Neutrophil (primary cell): ENCODE results near the gene RFK.

ENCODE experiments used
- H3K27ac ChIP-seq: fragments of 200-600 bp; sonication (generic); 2 replicates; pipeline ENCODE4 v1.5.1; 2016; ENCODE audit warnings: mild to moderate bottlenecking, moderate library complexity
- H3K27me3 ChIP-seq: fragments of 200-600 bp; sonication (generic); 2 replicates; pipeline ENCODE4 v1.6.0; 2016; ENCODE audit warnings: mild to moderate bottlenecking
- H3K36me3 ChIP-seq: fragments of 200-600 bp; sonication (generic); 2 replicates; pipeline ENCODE4 v1.5.1; 2017
- H3K4me1 ChIP-seq, 2 experiments: fragments of 200-600 bp in 1 of 2; sonication (generic) in 1 of 2; 1 replicate in 1 of 2; 2 replicates in 1 of 2; pipeline versions ENCODE4 v1.5.1 to v1.6.1; 2013 to 2016; ENCODE audit warnings: low read depth in 1 of 2, low read length in 1 of 2, mild to moderate bottlenecking in 1 of 2, moderate library complexity in 1 of 2; ENCODE audit not compliant: control insufficient read depth in 1 of 2, insufficient read depth in 1 of 2
- H3K4me3 ChIP-seq, 2 experiments: fragments of 200-600 bp in 1 of 2; sonication (generic) in 1 of 2; 1 replicate in 1 of 2; 2 replicates in 1 of 2; pipeline ENCODE4 v1.5.1; 2013 to 2016; ENCODE audit warnings: low read depth in 1 of 2, low read length in 1 of 2, mild to moderate bottlenecking in 1 of 2, moderate library complexity in 1 of 2
- H3K9me3 ChIP-seq: fragments of 200-600 bp; sonication (generic); 2 replicates; pipeline ENCODE4 v1.5.1; 2016
- TF ChIP-seq, protein P1 (sequence below): fragments of 200-600 bp; sonication (generic); IDR thresholded peaks from 2 replicates; pipeline ENCODE4 v1.5.1; 2016; ENCODE audit warnings: antibody characterized with exemption

The RFK gene

DNA sequence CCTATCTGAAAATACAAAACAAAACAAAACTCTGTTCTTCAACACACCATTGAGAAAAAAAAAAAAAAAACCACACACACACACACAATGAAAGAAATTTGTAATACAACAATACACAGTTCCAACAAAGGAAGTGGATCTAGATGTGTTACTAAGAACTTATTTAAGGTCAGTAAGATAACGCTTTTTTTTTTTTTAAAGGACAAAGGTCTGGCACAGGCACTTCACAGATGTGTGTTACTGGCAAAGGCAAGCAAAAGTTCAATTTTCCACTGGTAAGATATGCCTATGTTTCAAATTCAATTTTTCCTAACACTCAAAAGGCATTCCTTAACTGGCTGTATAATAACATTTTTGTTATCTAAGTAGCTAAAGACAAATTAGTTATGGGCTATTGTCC, 3.6 kb downstream of the RFK start:
- no peaks in the 10 kb centered on the region for H3K9me3 ChIP-seq
- no peak overlapping the region for H3K4me3 ChIP-seq
- H3K27ac ChIP-seq, result no peak overlapping the region
- H3K36me3 ChIP-seq, result peaks cover 31% of the 10 kb centered on the region
- TF ChIP-seq, protein P1, sequence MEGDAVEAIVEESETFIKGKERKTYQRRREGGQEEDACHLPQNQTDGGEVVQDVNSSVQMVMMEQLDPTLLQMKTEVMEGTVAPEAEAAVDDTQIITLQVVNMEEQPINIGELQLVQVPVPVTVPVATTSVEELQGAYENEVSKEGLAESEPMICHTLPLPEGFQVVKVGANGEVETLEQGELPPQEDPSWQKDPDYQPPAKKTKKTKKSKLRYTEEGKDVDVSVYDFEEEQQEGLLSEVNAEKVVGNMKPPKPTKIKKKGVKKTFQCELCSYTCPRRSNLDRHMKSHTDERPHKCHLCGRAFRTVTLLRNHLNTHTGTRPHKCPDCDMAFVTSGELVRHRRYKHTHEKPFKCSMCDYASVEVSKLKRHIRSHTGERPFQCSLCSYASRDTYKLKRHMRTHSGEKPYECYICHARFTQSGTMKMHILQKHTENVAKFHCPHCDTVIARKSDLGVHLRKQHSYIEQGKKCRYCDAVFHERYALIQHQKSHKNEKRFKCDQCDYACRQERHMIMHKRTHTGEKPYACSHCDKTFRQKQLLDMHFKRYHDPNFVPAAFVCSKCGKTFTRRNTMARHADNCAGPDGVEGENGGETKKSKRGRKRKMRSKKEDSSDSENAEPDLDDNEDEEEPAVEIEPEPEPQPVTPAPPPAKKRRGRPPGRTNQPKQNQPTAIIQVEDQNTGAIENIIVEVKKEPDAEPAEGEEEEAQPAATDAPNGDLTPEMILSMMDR, result no peak
- no peaks in the 10 kb centered on the region for H3K27me3 ChIP-seq
- peaks cover 15 to 16% of the 10 kb centered on the region in 2 experiments for H3K4me1 ChIP-seq

DNA sequence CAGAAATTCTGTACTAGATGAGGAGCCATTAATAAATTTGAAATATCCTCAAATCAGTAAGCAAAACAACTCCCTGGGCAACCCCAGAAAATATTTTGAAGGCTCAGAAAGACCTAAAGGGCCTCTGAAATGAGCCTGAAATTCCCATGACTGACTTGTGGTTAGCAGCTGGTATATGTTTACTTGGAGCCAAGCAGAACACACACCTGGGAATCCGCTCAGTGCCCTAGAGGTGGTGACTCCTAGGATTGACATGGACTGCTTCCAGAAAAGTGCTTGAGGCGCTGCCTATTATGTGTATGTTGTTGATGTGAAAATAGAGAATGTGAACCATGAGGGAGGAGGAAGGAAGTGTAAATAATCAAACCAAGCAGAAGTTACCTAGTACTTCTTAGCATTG, 14.7 kb downstream of the RFK start:
- Histone ChIP-seq H3K36me3 (no peaks in the 10 kb centered on the region), H3K4me3 (no peak overlapping the region), H3K27ac (no peak overlapping the region), H3K4me1 (no peaks in the 10 kb centered on the region), H3K9me3 (no peaks in the 10 kb centered on the region), H3K27me3 (no peaks in the 10 kb centered on the region)
- TF ChIP-seq, protein P1, result no peak

DNA sequence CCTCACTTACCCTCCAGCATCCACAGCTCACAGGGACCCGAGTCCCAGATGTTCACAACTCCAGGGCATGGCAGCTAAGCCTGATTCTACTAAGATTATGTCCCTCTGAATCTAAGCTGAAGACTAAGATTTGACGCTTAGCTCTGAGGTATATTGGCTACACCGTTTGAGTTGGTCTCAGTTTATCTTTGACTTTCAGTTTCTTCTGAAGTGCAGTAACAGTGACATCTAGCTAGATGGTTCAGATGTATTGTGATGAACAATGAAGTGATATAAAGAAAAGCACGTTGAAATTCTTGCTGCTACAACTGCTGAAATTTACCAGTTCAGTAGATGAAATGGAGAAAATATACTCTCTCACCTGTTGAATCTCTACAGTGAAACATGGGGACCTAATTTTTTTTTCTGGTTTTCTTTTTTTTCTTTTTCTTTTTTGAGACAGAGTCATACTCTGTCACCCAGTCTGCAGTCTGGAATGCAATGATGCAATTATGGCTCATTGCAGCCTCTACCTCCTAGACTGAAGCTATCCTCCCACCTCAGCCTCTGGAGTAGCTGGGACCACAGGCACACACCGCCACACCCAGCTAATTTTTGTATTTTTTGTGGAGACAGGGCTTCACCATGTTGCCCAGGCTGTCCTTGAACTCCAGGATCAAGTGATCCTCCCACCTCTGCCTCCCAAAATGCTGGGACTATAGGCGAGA, 15.7 kb downstream of the RFK start:
- Histone ChIP-seq H3K4me3 (no peak overlapping the region), H3K4me1 (no peaks in the 10 kb centered on the region), H3K36me3 (no peaks in the 10 kb centered on the region), H3K27ac (no peak overlapping the region), H3K9me3 (no peaks in the 10 kb centered on the region), H3K27me3 (no peaks in the 10 kb centered on the region)
- TF ChIP-seq, protein P1, result no peak

DNA sequence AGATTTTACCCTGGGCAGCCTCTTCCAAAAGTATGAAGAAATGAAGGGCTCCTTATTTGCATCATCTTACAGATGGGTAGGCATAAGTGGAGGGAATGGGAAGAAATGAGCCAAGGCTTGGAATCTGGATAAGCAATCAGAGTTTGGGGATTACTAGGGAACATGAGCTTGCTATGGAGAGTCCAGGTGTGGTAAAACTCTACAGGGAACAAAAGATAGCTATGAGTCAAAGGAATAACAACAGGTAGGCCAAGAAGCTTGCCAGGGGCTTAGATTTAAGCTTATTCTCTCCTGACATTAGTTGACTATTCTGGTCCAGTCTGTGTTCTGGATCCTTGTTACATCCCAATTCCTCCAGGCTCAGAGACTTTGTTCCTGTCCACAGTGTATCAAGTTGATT, 16.4 kb downstream of the RFK start:
- TF ChIP-seq, protein P1, result no peak
- no peak overlapping the region for H3K27ac ChIP-seq
- no peaks in the 10 kb centered on the region for H3K4me1 ChIP-seq
- H3K4me3 ChIP-seq, result no peak overlapping the region
- H3K9me3 ChIP-seq, result no peaks in the 10 kb centered on the region
- no peaks in the 10 kb centered on the region for H3K27me3 ChIP-seq
- no peaks in the 10 kb centered on the region for H3K36me3 ChIP-seq

DNA sequence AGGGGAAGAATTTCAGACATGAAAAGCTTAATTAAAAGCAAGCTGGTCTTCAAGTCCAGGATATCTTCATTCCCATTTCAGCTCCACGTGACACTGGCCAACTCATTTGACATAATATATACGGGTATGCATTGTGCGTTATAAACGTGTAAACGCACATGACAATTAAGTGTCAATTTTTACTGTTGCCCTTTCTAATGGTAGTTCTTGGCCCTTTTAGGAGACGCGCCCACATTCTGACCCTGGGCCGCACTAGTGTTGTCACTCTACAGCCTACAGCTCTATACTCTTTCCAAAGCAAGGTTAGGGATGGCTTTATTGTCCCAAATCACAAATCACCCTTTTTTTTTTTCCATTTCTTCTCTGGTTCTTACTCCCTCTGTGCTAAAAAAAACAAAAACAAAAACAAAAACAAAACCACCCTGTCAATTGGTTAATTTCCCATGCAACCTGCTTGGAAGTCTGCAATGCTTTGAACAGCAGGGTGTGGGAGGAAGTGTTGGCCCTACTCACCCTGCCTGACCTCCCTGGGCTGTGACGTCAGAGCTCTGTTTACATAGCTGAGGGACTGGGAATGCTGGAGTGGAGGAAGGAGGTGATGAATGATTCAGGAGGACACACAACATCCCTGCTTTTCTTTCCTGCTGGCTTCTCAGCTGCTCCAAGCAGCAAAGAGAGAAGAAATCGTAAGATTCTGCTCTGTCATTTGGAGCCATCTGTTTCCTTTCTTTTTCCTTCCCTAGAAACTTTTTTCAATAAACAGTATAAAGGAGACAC, 19.3 kb downstream of the RFK start:
- Histone ChIP-seq H3K27ac (no peak overlapping the region), H3K4me3 (no peak overlapping the region), H3K9me3 (no peaks in the 10 kb centered on the region), H3K36me3 (no peaks in the 10 kb centered on the region), H3K27me3 (no peaks in the 10 kb centered on the region), H3K4me1 (no peaks in the 10 kb centered on the region)
- TF ChIP-seq, protein P1, result no peak
